ENCODE results near the gene PTPRE.

GRCh38 chr10:127867805-127868204, 39.1 kb upstream of the PTPRE start:
- no peak for TF ChIP-seq SIN3A (IDR thresholded peaks at IDR 0.05; ENCODE audit: borderline replicate concordance, insufficient read depth, low read length)
- TF ChIP-seq POLR2AphosphoS5 (IDR thresholded peaks at IDR 0.05; ENCODE audit: low read depth, low read length), result no peak

All from PFSK-1 (cell line).